ENCODE data around the gene ATP2A2.
"Not testable (repeated sequence)": the region's sequence is repeated elsewhere in the genome, so short reads cannot be mapped to it uniquely, and the experiment has no call there.

Gene ATP2A2

DNA sequence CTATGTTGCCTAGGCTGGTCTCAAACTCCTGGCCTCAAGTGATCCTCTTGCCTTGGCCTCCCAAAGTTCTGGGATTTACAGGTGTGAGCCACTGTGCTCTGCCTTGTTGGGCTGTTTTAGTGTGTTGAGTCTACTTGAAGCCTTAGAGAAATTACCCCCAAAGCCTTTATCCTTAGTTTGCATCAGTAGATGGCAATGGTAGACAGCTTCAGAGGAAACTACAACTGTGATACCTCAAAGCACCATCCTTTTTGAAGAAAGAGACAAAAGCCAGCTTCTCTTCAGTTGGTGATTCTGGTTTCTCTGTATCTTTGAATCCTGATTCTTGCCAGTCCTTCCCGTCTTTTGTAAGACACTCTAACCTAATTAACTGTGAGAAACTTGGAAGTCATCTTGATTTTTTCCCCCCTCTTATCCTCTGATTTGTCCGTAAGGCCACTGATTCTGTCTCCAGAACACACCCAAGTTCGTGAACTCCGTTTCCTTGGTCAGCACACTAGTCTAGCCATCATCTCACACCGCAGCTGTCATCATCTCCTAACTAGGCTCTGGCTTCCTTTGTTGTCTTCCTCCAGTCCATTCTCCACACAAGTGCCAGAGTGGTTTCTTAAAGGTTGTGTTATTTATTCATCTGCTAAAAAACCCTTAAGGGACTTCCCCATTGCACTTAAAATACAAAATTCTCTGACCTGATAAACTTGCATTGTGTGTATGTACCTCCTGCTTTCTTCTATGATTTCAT lies 20.2 kb downstream of the ATP2A2 start:
- no peak for DNase-seq

DNA sequence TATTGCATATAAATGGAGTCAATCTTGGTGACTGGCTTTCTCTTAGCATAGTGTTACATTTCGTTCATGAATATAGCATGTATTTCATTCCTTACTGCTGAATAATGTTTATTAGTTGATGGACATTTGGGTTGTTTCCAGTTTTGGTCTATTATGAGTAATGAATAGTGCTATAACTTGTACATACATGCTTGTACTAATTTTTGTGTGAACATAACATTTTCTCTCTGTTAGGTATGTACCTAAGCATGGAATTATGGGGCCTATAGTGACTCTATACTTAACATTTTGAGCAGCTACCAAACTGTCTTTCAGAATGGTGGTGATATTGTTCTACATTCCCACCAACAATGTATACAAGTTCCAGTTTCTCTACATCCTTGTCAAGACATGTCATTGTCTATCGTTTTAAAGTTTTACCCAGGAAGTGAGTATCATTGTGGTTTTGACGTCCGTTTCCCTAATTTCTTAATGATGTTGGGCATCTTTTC lies 23.1 kb downstream of the ATP2A2 start:
- no peak for DNase-seq

DNA sequence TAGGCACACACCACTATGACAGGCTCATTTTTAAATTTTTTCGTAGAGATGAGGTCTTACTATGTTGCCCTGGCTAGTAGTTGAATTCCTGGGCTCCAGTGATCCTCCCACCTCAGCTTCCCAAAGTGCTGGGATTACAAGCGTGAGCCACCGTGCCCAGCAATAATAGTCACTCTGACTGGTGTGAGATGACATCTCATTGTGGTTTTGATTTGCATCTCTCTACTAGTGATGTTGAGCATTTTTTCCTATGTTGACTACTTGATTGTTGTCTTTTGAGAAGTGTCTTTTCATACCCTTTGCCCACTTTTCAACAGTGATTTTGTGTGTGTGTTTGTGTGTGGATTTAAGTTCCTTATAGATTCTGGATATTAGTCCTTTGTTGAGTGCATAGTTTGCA lies 26.3 kb downstream of the ATP2A2 start:
- no peak for DNase-seq

- DNase-seq, result no peak
Observed at GRCh38 chr12:110310763-110311162, 29.7 kb downstream of the ATP2A2 start.

DNA sequence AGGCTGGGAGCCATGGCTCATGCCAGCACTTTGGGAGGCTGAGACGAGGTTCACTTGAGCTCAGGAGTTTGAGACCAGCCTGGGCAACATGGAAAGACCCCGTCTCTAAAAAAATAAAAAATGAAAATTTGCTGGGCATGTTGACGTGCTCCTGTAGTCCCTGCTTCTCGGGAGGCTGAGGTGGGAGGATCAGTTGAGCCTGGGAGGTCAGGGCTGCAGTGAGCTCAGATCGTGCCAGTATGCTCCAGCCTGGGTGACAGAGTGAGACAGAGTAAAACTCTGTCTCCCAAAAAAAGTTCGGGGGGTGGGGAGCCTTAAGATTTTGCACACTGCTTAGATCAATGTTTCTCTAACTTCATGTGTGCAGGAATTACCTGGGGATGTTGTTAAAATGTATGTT lies 30.9 kb downstream of the ATP2A2 start:
- DNase-seq, result no peak

DNA sequence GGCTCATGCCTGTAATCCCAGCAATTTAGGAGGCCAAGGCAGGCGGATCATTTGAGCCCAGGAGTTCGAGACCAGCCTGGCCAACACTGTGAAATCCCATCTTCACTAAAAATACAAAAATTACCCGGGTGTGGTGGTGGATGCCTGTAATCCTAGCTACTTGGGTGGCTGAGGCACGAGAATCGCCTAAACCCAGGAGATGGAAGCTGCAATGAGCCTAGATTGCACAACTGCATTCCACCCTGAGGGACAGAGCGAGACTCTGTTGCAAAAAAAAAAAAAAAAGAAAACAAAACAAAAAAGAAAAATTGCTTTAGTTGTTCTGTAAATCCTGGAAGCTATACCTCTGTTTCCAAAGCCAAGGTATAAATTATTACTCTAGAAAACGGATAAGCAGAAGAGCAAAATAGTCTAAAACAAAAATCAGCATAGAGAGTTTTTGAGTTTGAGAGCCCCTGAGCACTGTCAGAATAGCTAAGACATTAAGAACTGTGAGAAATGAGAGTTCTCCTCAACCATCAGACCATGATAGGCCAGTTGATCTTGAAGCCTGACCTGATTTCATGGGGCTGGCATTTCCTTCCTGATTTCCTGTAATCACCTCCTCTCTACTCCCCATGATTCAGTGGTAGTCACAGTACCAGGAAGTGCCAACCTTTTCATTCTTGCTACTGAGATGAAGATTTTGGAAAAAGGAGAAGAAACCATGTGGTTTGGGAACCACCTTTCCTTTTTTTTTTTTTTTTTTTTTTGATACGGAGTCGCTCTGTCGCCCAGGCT lies 31.7 kb downstream of the ATP2A2 start:
- DNase-seq, result no peak

DNA sequence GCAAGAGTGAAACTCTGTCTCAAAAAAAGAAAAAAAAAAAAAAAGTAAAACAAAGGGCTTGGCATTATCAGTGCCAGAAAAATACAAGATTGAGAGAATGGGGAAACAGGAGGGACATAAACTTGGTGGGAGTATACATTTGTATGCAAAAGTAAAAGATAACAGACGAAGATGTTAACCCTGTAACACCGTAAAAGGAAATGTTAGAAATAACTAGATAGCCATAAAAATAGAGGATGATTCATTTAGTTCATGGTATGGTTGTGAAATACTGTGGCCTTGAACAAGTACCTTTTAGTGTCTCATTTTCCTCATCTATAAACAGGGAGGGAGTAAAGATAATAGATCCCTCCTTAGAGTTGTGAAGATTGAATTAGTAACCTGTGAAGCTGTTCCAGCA lies 33.3 kb downstream of the ATP2A2 start:
- no peak for DNase-seq

- DNase-seq, result no peak
Observed at GRCh38 chr12:110316861-110317260, 35.8 kb downstream of the ATP2A2 start.

DNA sequence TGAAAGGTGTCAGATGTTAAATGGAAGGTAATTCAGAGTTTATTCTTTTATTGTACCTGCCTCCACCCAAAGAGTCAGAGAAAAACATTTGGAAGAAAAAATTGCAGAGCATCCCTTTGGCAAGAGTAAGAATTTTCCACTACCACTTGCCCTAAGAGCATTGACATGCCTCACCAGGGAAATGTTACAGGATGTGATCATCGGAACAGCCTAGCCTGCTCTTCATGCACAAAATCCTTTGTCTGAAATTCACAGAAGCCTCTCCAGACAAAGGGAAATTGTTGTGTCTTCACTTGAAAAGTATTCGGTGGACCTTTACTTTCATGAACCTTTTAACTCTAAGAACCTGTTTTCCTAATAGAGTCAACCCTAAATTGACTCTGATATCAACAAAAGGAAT lies 36.9 kb downstream of the ATP2A2 start:
- no peak for DNase-seq

DNA sequence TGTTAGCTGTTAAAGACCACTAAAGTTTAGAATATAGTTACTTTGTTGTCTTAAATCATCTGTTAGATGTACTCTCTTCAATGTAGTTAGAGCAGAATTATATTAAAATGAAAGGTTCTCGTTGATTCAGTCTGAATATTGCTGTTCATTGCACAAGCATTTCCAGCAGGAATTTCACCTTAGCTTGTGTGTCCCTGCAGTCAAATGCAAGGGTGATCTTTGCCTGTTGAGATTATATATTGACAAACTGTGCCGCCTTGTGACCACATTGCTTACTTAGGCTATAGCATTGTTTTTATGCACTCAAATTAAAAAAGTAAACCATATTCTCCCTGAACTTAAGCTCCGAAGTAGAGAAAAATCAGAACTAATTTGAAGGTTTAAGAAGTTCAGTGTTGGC lies 39.5 kb downstream of the ATP2A2 start:
- no peak for DNase-seq

- no peak for DNase-seq
Observed at GRCh38 chr12:110329710-110330109, 48.7 kb downstream of the ATP2A2 start.

DNA sequence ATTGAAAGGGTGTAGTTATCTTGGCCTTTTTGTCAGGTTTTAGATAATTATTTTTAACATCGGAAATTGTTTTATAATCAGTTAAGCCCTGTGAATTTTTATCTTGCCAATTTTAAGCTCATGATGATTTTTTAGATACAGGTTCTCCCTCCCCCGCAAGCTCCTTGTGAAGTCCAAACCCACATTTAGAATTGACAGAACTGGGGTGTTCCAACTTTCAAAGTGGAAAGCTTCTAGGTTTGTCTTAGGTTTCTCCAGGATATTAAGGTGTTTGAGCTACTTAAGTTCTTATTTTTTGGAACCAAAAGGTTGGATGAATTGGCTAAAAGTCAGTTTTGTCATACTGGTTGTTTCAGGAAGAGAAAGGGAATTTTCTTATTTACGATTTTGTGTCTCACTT lies 49.1 kb downstream of the ATP2A2 start:
- no peak for DNase-seq

DNA sequence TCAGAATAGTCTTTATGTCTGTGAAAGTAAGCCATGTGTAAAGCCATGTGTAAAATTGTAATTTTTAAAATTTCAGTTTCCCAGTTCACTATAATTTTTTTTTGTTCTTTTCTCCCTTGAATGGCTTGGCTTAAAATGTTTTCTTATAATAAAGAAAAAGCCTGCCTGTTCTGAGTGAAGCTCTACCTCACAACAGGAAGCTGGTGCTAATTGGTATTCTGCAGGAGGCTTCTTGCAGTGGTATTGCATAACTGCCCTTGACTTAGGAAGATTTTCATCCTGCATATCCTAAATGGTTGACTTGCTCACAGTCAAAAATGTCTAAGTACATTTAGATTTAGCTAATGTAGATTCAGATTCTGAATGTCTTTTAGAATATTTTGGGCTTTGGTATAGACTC lies 49.5 kb downstream of the ATP2A2 start:
- no peak for DNase-seq

DNA sequence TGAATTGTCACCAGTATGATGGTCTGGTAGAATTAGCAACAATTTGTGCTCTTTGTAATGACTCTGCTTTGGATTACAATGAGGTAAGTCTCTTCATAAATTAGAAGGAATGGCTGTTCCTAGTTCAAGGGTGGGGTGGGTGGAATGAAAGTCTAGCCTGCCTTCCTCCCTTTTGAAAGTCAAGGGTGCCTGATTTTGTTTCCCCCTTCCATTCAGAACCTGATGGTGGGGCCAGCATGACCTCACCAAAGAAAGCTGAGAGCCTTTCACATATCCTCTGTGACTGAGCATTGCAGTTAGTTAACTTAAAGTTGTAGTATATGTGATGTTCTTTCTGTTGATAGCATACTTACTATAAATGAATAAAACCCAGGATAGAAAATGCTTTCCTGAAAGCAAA lies 52.2 kb downstream of the ATP2A2 start:
- DNase-seq, result no peak

GRCh38 chr12:110335481-110336045 lies 54.5 kb downstream of the ATP2A2 start:
- no peak for DNase-seq

- DNase-seq, result no peak
Observed at GRCh38 chr12:110337912-110338710, 57.1 kb downstream of the ATP2A2 start.

GRCh38 chr12:110338754-110339153 lies 57.7 kb downstream of the ATP2A2 start:
- DNase-seq, result no peak

GRCh38 chr12:110339184-110339952 lies 58.3 kb downstream of the ATP2A2 start:
- DNase-seq, result no peak

- not testable (repeated sequence) for DNase-seq
Observed at GRCh38 chr12:110340261-110340660, 59.2 kb downstream of the ATP2A2 start.

DNA sequence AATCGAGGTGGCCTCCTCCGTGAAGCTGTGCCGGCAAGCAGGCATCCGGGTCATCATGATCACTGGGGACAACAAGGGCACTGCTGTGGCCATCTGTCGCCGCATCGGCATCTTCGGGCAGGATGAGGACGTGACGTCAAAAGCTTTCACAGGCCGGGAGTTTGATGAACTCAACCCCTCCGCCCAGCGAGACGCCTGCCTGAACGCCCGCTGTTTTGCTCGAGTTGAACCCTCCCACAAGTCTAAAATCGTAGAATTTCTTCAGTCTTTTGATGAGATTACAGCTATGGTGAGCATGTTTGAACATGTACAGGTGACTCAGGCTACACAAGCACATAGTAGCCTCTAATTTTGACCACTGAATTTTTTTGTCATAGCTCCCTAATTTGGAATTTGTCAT lies 59.7 kb downstream of the ATP2A2 start:
- no peak for DNase-seq

- DNase-seq, result no peak
Observed at GRCh38 chr12:110342157-110342556, 61.1 kb downstream of the ATP2A2 start.

- DNase-seq, result no peak
Observed at GRCh38 chr12:110343114-110343513, 62.1 kb downstream of the ATP2A2 start.

All from NCI-H446 (cell line).